Sigmoid colon (tissue), 3 donors: ENCODE measurements around the gene CTNNA1.

Experiments used
- CTCF ChIP-seq, 4 experiments: fragments of 450-650 bp in 3 of 4; fragments of 200-600 bp in 1 of 4; IDR thresholded peaks; one replicate each; pipeline ENCODE4 v1.5.1; 2016 to 2019; ENCODE audit warnings: antibody characterized with exemption in 4 of 4, mild to moderate bottlenecking in 3 of 4, moderate library complexity in 2 of 4
- POLR2A ChIP-seq, 2 donors: fragments of 450-650 bp; IDR thresholded peaks; one replicate each; pipeline ENCODE4 v1.6.1; 2016; ENCODE audit warnings: antibody characterized with exemption in 2 of 2, mild to moderate bottlenecking in 2 of 2, moderate library complexity in 2 of 2

- TF ChIP-seq CTCF (IDR thresholded peaks at IDR 0.05) (no peak), POLR2A (IDR thresholded peaks at IDR 0.05) (no peak)
These were observed 88.3 kb downstream of the CTNNA1 start for GRCh38 chr5:138841531-138841930.
